Stomach (tissue), 4 donors: ENCODE data around the gene EHD2.

ENCODE experiments used
- CTCF ChIP-seq, 7 experiments: fragments of 450-650 bp in 4 of 7; fragments of 200-600 bp in 3 of 7; sonication (generic) in 3 of 7; IDR thresholded peaks; one replicate each; pipeline ENCODE4 v1.5.1; 2016 to 2019; ENCODE audit warnings: antibody characterized with exemption in 7 of 7, control low read depth in 2 of 7, mild to moderate bottlenecking in 1 of 7
- POLR2A ChIP-seq, 4 donors: fragments of 450-650 bp; IDR thresholded peaks; one replicate each; pipeline ENCODE4 v1.6.1; 2016; ENCODE audit warnings: antibody characterized with exemption in 4 of 4, control low read depth in 2 of 4, mild to moderate bottlenecking in 1 of 4, moderate library complexity in 1 of 4

DNA sequence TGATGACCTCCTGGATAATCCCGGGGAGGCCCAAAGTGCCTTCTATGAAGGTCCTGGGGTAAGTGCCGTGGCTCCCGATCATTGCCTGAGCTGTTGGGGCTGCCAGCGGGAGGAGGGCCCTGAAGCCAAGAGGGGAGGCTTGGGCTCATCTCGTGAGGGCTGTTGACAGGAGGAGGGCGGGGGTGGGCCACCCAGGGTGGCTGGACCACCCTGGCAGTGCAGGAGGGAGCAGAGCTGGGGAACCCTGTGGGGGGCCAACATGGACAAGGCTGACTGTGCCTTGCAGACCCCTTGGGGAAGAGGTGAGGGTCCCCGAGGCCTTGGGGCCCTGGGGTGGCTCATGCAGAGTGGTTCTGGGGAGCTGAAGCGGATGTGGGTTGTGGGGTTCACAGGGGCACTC, 37.4 kb upstream of the EHD2 start:
- no peak for TF ChIP-seq CTCF (IDR thresholded peaks at IDR 0.05)
- TF ChIP-seq POLR2A (IDR thresholded peaks at IDR 0.05) = no peak
